Thoracic aorta (tissue), 2 donors: ENCODE measurements around the gene HPS1. TPM values are rescaled to one million over a fixed set of nuclear protein-coding genes. Genes with fewer than 3 reads are reported as not detected.

Experiments used
- ATAC-seq: fragments of 150-250 bp; one replicate; pipeline ENCODE4 v1.8.0; 2017; ENCODE audit warnings: low read depth; ENCODE audit not compliant: insufficient number of reproducible peaks, low FRiP score
- DNase-seq: peaks from one replicate; pipeline ENCODE4 v3.0.0-alpha.2; 2020; ENCODE audit warnings: low spot score
- H3K27ac ChIP-seq, 2 donors: fragments of 200-600 bp; sonication (generic); 1 replicate in 1 of 2; 2 replicates in 1 of 2; pipeline ENCODE4 v1.5.1; 2016; ENCODE audit warnings: mild to moderate bottlenecking in 2 of 2, moderate library complexity in 2 of 2
- H3K27me3 ChIP-seq: fragments of 200-600 bp; sonication (generic); replicated peaks from 2 replicates; pipeline ENCODE4 v1.6.0; 2016; ENCODE audit warnings: mild to moderate bottlenecking; ENCODE audit not compliant: insufficient read depth
- H3K36me3 ChIP-seq: fragments of 200-600 bp; sonication (generic); one replicate; pipeline ENCODE4 v1.5.1; 2016
- H3K4me1 ChIP-seq, 2 donors: fragments of 200-600 bp; sonication (generic); 1 replicate in 1 of 2; 2 replicates in 1 of 2; pipeline versions ENCODE4 v1.5.1 to v1.6.0; 2016; ENCODE audit warnings: low read depth in 2 of 2, mild to moderate bottlenecking in 1 of 2; ENCODE audit not compliant: control insufficient read depth in 1 of 2
- H3K4me3 ChIP-seq: fragments of 200-600 bp; sonication (generic); 2 replicates; pipeline ENCODE4 v1.5.1; 2016; ENCODE audit warnings: mild to moderate bottlenecking
- H3K9me3 ChIP-seq: fragments of 200-600 bp; sonication (generic); 2 replicates; pipeline ENCODE4 v1.5.1; 2016
- CTCF ChIP-seq: fragments of 200-600 bp; sonication (generic); IDR thresholded peaks from one replicate; pipeline ENCODE4 v1.5.1; 2019; ENCODE audit warnings: antibody characterized with exemption
- total RNA-seq, 2 donors: library from RNA; depleted of rRNA; stranded (reverse); fragments of >200 nt; gene quantifications; one replicate each; pipeline versions ENCODE4 v1.1.0 to v1.2.3, GENCODE V29; 2016

Gene HPS1
- total RNA-seq, 2 donors from 2014 or later, result 60.1 to 79.3 TPM

GRCh38 chr10:98458809-98459784 is 12.4 kb upstream of the HPS1 start:
- TF ChIP-seq CTCF, result no peak
- Histone ChIP-seq H3K27ac (no peak overlapping the region), H3K4me3 (no peak overlapping the region), H3K4me1 (peaks cover 0 to 16% of the 10 kb centered on the region in 2 donors), H3K27me3 (no peaks in the 10 kb centered on the region), H3K36me3 (no peaks in the 10 kb centered on the region), H3K9me3 (no peaks in the 10 kb centered on the region)
- DNase-seq (no peak), ATAC-seq (no peak)

- TF ChIP-seq CTCF, result no peak
- Histone ChIP-seq H3K27me3 (no peaks in the 10 kb centered on the region), H3K9me3 (no peaks in the 10 kb centered on the region), H3K36me3 (no peaks in the 10 kb centered on the region), H3K4me1 (peaks cover 0 to 16% of the 10 kb centered on the region in 2 donors), H3K27ac (no peak overlapping the region), H3K4me3 (no peak overlapping the region)
- ATAC-seq (no peak), DNase-seq (no peak)
Observed at GRCh38 chr10:98457721-98458120, 11.0 kb upstream of the HPS1 start.

DNA sequence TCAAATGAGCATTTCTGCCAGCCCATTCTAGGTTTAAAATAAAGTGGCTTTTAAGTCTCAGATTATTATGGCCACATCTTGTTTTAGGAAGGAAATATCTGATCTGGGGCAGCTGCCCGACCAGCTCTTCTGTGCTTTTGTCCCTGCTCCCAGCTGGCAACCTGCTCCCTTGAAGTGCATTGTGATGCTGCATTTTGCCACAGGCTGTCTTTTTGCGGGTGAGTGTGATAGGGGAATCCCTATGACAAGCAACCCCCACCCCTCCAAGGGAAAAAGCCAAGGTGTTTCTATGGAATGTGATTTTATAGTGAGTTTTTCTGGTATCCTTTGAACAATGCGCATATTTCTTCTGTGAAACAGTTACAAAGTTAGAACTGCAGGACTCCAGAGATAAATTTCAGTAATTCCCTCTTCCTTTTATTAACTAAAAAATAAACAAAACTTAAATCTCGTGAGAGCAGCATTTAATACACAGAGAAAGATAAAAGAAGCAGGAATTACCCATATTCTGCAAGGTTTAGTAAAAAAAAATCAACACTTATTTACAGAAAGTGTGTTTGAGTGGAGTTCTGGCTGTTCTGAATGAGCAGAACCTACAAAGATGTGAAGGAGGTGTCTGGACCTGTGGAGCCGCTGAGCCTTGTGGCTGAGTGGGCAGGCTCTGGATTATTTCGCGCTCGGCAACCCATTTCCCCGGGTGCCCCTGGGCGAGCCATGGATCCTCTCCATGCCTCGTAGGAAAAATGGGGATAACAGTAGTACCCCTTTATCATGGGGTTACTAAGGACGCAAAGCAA is 10.1 kb upstream of the HPS1 start:
- TF ChIP-seq CTCF, result no peak
- Histone ChIP-seq H3K36me3 (no peaks in the 10 kb centered on the region), H3K4me1 (peaks cover 0 to 16% of the 10 kb centered on the region in 2 donors), H3K9me3 (no peaks in the 10 kb centered on the region), H3K4me3 (no peak overlapping the region), H3K27me3 (no peaks in the 10 kb centered on the region), H3K27ac (no peak overlapping the region)
- DNase-seq, result no peak
- no peak for ATAC-seq

GRCh38 chr10:98456043-98456570 is 9.4 kb upstream of the HPS1 start:
- DNase-seq (no peak), ATAC-seq (no peak)

More at GRCh38 chr10:98456043-98456570, 9.4 kb upstream of the HPS1 start:
- no peaks in the 10 kb centered on the region for H3K36me3 ChIP-seq
- H3K9me3 ChIP-seq, result no peaks in the 10 kb centered on the region
- H3K27me3 ChIP-seq, result no peaks in the 10 kb centered on the region
- H3K27ac ChIP-seq, result no peak overlapping the region
- TF ChIP-seq CTCF, result no peak
- no peak overlapping the region for H3K4me3 ChIP-seq
- H3K4me1 ChIP-seq, result peaks cover 0 to 12% of the 10 kb centered on the region in 2 donors
